Stimulated activated CD8-positive, alpha-beta memory T cell treated with anti-CD3 and anti-CD28 coated beads, Interleukin-7, amount 100 ng/mL, for 24 hours (primary cell): ENCODE measurements around the gene TIMM23.

Experiments
- DNase-seq: peaks from one replicate; pipeline ENCODE4 v3.0.0-alpha.2; 2020; ENCODE audit warnings: low read depth

The TIMM23 gene

GRCh38 chr10:46052791-46053375 is 80.6 kb downstream of the TIMM23 start:
- no peak for DNase-seq
